A549 (cell line): ENCODE measurements around the gene ABHD2.

ENCODE experiments used
- KDM1A ChIP-seq: fragments of 200-600 bp; sonication (generic); IDR thresholded peaks from 2 replicates; pipeline ENCODE4 v1.6.1; 2016; ENCODE audit warnings: low read depth, mild to moderate bottlenecking
- MAZ ChIP-seq: fragments of 150-350 bp; IDR thresholded peaks from 2 replicates; pipeline ENCODE4 v1.6.1; 2014; ENCODE audit warnings: antibody characterized with exemption, low read depth, low read length, borderline replicate concordance
- POLR2A ChIP-seq: IDR thresholded peaks from 2 replicates; pipeline ENCODE4 v1.6.1; 2012; ENCODE audit warnings: mild to moderate bottlenecking, low read length
- TF ChIP-seq, protein P1 (sequence below): fragments of >200 bp; sonication (Bioruptor Twin); formaldehyde crosslinking; IDR thresholded peaks from 3 replicates; pipeline ENCODE4 v1.5.1; 2016
- TF ChIP-seq, protein P2 (sequence below): fragments of 450-650 bp; IDR thresholded peaks from 2 replicates; pipeline ENCODE4 v1.6.1; 2014; ENCODE audit warnings: antibody characterized with exemption
- TF ChIP-seq, protein P3 (sequence below): IDR thresholded peaks from 2 replicates; pipeline ENCODE4 v1.6.1; 2012

DNA sequence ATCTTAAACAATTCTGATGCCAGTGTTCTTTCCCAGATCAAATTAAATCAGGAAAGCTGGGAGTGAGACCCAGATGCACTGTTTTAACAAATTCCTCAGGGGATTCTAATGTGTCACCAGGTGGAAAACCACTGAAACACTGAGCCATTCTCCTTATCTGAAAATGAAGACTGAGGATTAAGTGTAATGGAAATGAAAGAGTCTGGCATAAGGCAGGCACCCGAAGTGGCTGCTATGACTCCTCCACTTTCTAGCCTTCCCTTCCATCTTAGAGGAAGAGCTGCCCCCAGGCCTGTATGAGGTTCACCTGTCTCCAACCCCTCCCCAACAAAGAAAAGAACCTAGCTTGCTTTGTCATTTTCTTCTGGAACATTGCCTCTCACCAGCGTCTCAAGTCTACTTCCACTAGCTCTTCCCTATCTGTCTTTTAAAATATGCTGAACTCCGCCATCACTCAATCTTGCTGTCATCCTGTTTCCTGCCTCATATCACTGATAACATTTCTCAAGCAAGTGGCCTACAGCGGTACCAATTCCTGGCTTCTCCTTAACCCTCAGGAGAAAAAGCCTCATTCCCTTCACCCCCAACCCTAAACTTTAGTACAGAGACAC lies 13.7 kb upstream of the ABHD2 start:
- TF ChIP-seq KDM1A (no peak), POLR2A (no peak), MAZ (no peak)
- TF ChIP-seq, protein P1, sequence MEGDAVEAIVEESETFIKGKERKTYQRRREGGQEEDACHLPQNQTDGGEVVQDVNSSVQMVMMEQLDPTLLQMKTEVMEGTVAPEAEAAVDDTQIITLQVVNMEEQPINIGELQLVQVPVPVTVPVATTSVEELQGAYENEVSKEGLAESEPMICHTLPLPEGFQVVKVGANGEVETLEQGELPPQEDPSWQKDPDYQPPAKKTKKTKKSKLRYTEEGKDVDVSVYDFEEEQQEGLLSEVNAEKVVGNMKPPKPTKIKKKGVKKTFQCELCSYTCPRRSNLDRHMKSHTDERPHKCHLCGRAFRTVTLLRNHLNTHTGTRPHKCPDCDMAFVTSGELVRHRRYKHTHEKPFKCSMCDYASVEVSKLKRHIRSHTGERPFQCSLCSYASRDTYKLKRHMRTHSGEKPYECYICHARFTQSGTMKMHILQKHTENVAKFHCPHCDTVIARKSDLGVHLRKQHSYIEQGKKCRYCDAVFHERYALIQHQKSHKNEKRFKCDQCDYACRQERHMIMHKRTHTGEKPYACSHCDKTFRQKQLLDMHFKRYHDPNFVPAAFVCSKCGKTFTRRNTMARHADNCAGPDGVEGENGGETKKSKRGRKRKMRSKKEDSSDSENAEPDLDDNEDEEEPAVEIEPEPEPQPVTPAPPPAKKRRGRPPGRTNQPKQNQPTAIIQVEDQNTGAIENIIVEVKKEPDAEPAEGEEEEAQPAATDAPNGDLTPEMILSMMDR: no peak
- TF ChIP-seq, protein P2, sequence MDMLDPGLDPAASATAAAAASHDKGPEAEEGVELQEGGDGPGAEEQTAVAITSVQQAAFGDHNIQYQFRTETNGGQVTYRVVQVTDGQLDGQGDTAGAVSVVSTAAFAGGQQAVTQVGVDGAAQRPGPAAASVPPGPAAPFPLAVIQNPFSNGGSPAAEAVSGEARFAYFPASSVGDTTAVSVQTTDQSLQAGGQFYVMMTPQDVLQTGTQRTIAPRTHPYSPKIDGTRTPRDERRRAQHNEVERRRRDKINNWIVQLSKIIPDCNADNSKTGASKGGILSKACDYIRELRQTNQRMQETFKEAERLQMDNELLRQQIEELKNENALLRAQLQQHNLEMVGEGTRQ: no peak
- TF ChIP-seq, protein P3, sequence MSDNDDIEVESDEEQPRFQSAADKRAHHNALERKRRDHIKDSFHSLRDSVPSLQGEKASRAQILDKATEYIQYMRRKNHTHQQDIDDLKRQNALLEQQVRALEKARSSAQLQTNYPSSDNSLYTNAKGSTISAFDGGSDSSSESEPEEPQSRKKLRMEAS: no peak
